Liver (tissue), 9 donors: Measurements from ENCODE around the gene PRIMA1. TPM values are rescaled to one million over a fixed set of nuclear protein-coding genes. Genes with fewer than 3 reads are reported as not detected.

ENCODE experiments used
- DNase-seq: peaks from one replicate; pipeline ENCODE4 v3.0.0-alpha.2; 2017; ENCODE audit warnings: low spot score
- H3K27ac ChIP-seq, 2 donors: one replicate each; pipeline ENCODE4 v1.7.0; 2013; ENCODE audit warnings: inconsistent platforms in 2 of 2, low read length in 2 of 2, control low read depth in 1 of 2, low read depth in 1 of 2, mild to moderate bottlenecking in 1 of 2
- H3K27me3 ChIP-seq, 4 donors: one replicate each; pipeline versions ENCODE4 v1.6.1 to v1.7.0; 2013; ENCODE audit warnings: low read length in 3 of 4, inconsistent platforms in 1 of 4, mild to moderate bottlenecking in 1 of 4, moderate library complexity in 1 of 4; ENCODE audit not compliant: control insufficient read depth in 4 of 4, insufficient read depth in 4 of 4
- H3K36me3 ChIP-seq, 4 donors: one replicate each; pipeline versions ENCODE4 v1.6.1 to v1.7.0; 2013; ENCODE audit warnings: low read length in 3 of 4, mild to moderate bottlenecking in 3 of 4, low read depth in 1 of 4, moderate library complexity in 1 of 4; ENCODE audit not compliant: control insufficient read depth in 4 of 4, insufficient read depth in 3 of 4
- H3K4me1 ChIP-seq, 4 donors: one replicate each; pipeline versions ENCODE4 v1.6.1 to v1.7.0; 2013; ENCODE audit warnings: low read length in 3 of 4, mild to moderate bottlenecking in 3 of 4, moderate library complexity in 1 of 4; ENCODE audit not compliant: control insufficient read depth in 4 of 4, insufficient read depth in 4 of 4
- H3K4me3 ChIP-seq, 3 donors: one replicate each; pipeline versions ENCODE4 v1.6.1 to v1.7.0; 2013; ENCODE audit warnings: low read length in 3 of 3, control low read depth in 1 of 3, low read depth in 1 of 3, mild to moderate bottlenecking in 1 of 3
- H3K9ac ChIP-seq, 2 donors: one replicate each; pipeline ENCODE4 v1.7.0; 2013; ENCODE audit warnings: low read length in 2 of 2, mild to moderate bottlenecking in 2 of 2, moderate library complexity in 2 of 2, control low read depth in 1 of 2, low read depth in 1 of 2
- H3K9me3 ChIP-seq, 4 donors: one replicate each; pipeline versions ENCODE4 v1.6.1 to v1.7.0; 2013; ENCODE audit warnings: low read length in 3 of 4; ENCODE audit not compliant: control insufficient read depth in 4 of 4
- CTCF ChIP-seq: fragments of 150-350 bp; IDR thresholded peaks from 2 replicates; pipeline ENCODE4 v1.5.1; 2017; ENCODE audit warnings: improper control_type of control experiment, low read depth, low read length; ENCODE audit not compliant: missing input control
- EGR1 ChIP-seq, 2 donors: IDR thresholded peaks; 2 replicates each; pipeline ENCODE4 v1.6.1; 2016 to 2018; ENCODE audit warnings: antibody characterized with exemption in 2 of 2, low read depth in 2 of 2
- FOXA1 ChIP-seq: IDR thresholded peaks from 2 replicates; pipeline ENCODE4 v1.6.1; 2016; ENCODE audit warnings: antibody characterized with exemption
- GABPA ChIP-seq, 2 donors: IDR thresholded peaks in 1 of 2; conservative IDR thresholded peaks in 1 of 2; 2 replicates each; pipeline ENCODE4 v1.6.1; 2016; ENCODE audit warnings: antibody characterized with exemption in 2 of 2, mild to moderate bottlenecking in 1 of 2, moderate library complexity in 1 of 2
- HNF4G ChIP-seq: IDR thresholded peaks from 2 replicates; pipeline ENCODE4 v1.6.1; 2016; ENCODE audit warnings: antibody characterized with exemption
- JUND ChIP-seq, 2 donors: IDR thresholded peaks; 2 replicates each; pipeline ENCODE4 v1.6.1; 2016; ENCODE audit warnings: antibody characterized with exemption in 2 of 2
- NR2F2 ChIP-seq: IDR thresholded peaks from 2 replicates; pipeline ENCODE4 v1.6.1; 2016; ENCODE audit warnings: antibody characterized with exemption
- RAD21 ChIP-seq, 2 donors: IDR thresholded peaks; 2 replicates each; pipeline ENCODE4 v1.6.1; 2016; ENCODE audit warnings: antibody characterized with exemption in 2 of 2, mild to moderate bottlenecking in 2 of 2
- RXRA ChIP-seq, 2 donors: IDR thresholded peaks; 2 replicates each; pipeline ENCODE4 v1.6.1; 2017 to 2018; ENCODE audit warnings: antibody characterized with exemption in 2 of 2, mild to moderate bottlenecking in 1 of 2
- SP1 ChIP-seq: IDR thresholded peaks from 2 replicates; pipeline ENCODE4 v1.6.1; 2018; ENCODE audit warnings: antibody characterized with exemption, mild to moderate bottlenecking
- TAF1 ChIP-seq: conservative IDR thresholded peaks from 2 replicates; pipeline ENCODE4 v1.6.1; 2016; ENCODE audit warnings: antibody characterized with exemption, mild to moderate bottlenecking
- ZBTB33 ChIP-seq: IDR thresholded peaks from 2 replicates; pipeline ENCODE4 v1.6.1; 2016; ENCODE audit warnings: antibody characterized with exemption
- WGBS: extraction: QIAGEN DNeasy Blood & Tissue Kit; methylation state at CpG from one replicate; pipeline ENCODE4 v1.1.7; 2013; 5-methylcytosine and 5-hydroxymethylcytosine counted together
- polyA plus RNA-seq, 2 donors: library from polyadenylated mRNA; stranded (reverse) in 1 of 2; unstranded in 1 of 2; fragments of 200-250 nt in 1 of 2; fragments of >200 nt in 1 of 2; fragmentation: Nextera tagmentation in 1 of 2; extraction: Ambion mirVana in 1 of 2; gene quantifications; one replicate each; pipeline versions ENCODE4 v1.2.1 to v1.2.3, GENCODE V29; 2013 to 2015
- total RNA-seq, 2 donors: library from RNA; depleted of rRNA; stranded (reverse); fragments of >200 nt; gene quantifications; one replicate each; pipeline ENCODE4 v1.2.3, GENCODE V29; 2014
- donor health status: healthy.
- donor health status: healthy.
- donor health status: healthy.
- donor health status: healthy.
- donor health status: healthy.

PRIMA1 gene
- total and polyA plus RNA-seq, 4 donors: 0.08 to 0.38 (median 0.13) TPM; not detected in 1

GRCh38 chr14:93772263-93772662, 16.0 kb downstream of the PRIMA1 start (continued):
- TF ChIP-seq ZBTB33 (no peak), FOXA1 (no peak), RAD21 (IDR thresholded peaks at IDR 0.05) (no peak)

- DNase-seq: no peak
- Histone ChIP-seq H3K4me3 (no peak overlapping the region), H3K9ac (no peak overlapping the region), H3K36me3 (no peaks in the 10 kb centered on the region), H3K4me1 (no peaks in the 10 kb centered on the region), H3K9me3 (no peaks in the 10 kb centered on the region), H3K27ac (no peak overlapping the region), H3K27me3 (no peaks in the 10 kb centered on the region)
- 48% methylated on average over 3 of the region's 3 CpGs for WGBS
- TF ChIP-seq EGR1 (IDR thresholded peaks at IDR 0.05; ENCODE audit: low read depth in 2 of 2) (no peak), NR2F2 (no peak)
Observed at GRCh38 chr14:93765970-93766369, 22.3 kb downstream of the PRIMA1 start.

- Histone ChIP-seq H3K4me1 (peaks cover 0 to 5% (median 3%) of the 10 kb centered on the region in 4 donors), H3K9me3 (no peaks in the 10 kb centered on the region), H3K27ac (no peak overlapping the region), H3K9ac (no peak overlapping the region), H3K4me3 (no peak overlapping the region), H3K36me3 (no peaks in the 10 kb centered on the region), H3K27me3 (no peaks in the 10 kb centered on the region)
- DNase-seq: no peak
- WGBS: 67% methylated on average over 4 of the region's 4 CpGs
- TF ChIP-seq TAF1 (no peak), ZBTB33 (no peak), GABPA (IDR thresholded peaks at IDR 0.05 in 1 of 2, conservative IDR thresholded peaks at IDR 0.05 in 1 of 2) (no peak), NR2F2 (no peak), SP1 (no peak), JUND (IDR thresholded peaks at IDR 0.05) (no peak), RXRA (IDR thresholded peaks at IDR 0.05) (no peak), CTCF (no peak), HNF4G (no peak)
Observed at GRCh38 chr14:93765155-93765554, 23.1 kb downstream of the PRIMA1 start.
